Smooth muscle cell (in vitro differentiated cells): ENCODE measurements around the gene BGLAP. TPM values are rescaled to one million over a fixed set of nuclear protein-coding genes. Genes with fewer than 3 reads are reported as not detected.
"Not testable (repeated sequence)": the region's sequence is repeated elsewhere in the genome, so short reads cannot be mapped to it uniquely, and the experiment has no call there.

Experiments used
- DNase-seq: peaks from one replicate; lab custom pipeline; 2025; ENCODE audit not compliant: unreplicated experiment; lab: John Stamatoyannopoulos, UW
- H2AFZ ChIP-seq: fragments of 200-600 bp; sonication (generic); 2 replicates; pipeline ENCODE4 v1.6.0; 2016; ENCODE audit warnings: antibody characterized with exemption, low read depth, mild to moderate bottlenecking
- H3F3A ChIP-seq: fragments of 200-600 bp; sonication (generic); 2 replicates; pipeline ENCODE4 v1.6.0; 2017; ENCODE audit warnings: antibody characterized with exemption, low read depth
- H3K27ac ChIP-seq: fragments of 200-600 bp; sonication (generic); 2 replicates; pipeline ENCODE4 v1.5.1; 2016; ENCODE audit warnings: low read depth, mild to moderate bottlenecking
- H3K27me3 ChIP-seq: fragments of 200-600 bp; sonication (generic); 2 replicates; pipeline ENCODE4 v1.6.1; 2016; ENCODE audit warnings: low read depth, mild to moderate bottlenecking
- H3K36me3 ChIP-seq: fragments of 200-600 bp; sonication (generic); 2 replicates; pipeline ENCODE4 v1.5.1; 2016; ENCODE audit warnings: low read depth
- H3K4me1 ChIP-seq: fragments of 200-600 bp; sonication (generic); 2 replicates; pipeline ENCODE4 v1.5.1; 2016; ENCODE audit warnings: low read depth
- H3K4me2 ChIP-seq: fragments of 200-600 bp; sonication (generic); 2 replicates; pipeline ENCODE4 v1.6.0; 2016; ENCODE audit warnings: mild to moderate bottlenecking
- H3K4me3 ChIP-seq: fragments of 200-600 bp; sonication (generic); 2 replicates; pipeline ENCODE4 v1.5.1; 2016; ENCODE audit warnings: mild to moderate bottlenecking
- H3K79me2 ChIP-seq: fragments of 200-600 bp; sonication (generic); 2 replicates; pipeline ENCODE4 v1.6.0; 2016; ENCODE audit warnings: low read depth, mild to moderate bottlenecking
- H3K9ac ChIP-seq: fragments of 200-600 bp; sonication (generic); 2 replicates; pipeline ENCODE4 v1.6.0; 2016; ENCODE audit warnings: low read depth
- H3K9me3 ChIP-seq: fragments of 200-600 bp; sonication (generic); replicated peaks from 2 replicates; pipeline ENCODE4 v1.5.1; 2016; ENCODE audit warnings: low read depth
- H4K20me1 ChIP-seq: fragments of 200-600 bp; sonication (generic); 2 replicates; pipeline ENCODE4 v1.6.0; 2016; ENCODE audit warnings: low read depth
- CTCF ChIP-seq: fragments of 200-600 bp; sonication (generic); IDR thresholded peaks from 2 replicates; pipeline ENCODE4 v1.5.1; 2017; ENCODE audit warnings: borderline replicate concordance, mild to moderate bottlenecking, antibody characterized with exemption; ENCODE audit not compliant: insufficient read depth, poor library complexity, severe bottlenecking
- WGBS: methylation state at CpG from one replicate; pipeline ENCODE4 v1.1.7; 2016; ENCODE audit warnings: low lambda C conversion rate; 5-methylcytosine and 5-hydroxymethylcytosine counted together
- polyA plus RNA-seq: library from polyadenylated mRNA; unstranded; fragments of >200 nt; fragmentation: Nextera tagmentation; extraction: Ambion mirVana; gene quantifications from 2 replicates; pipeline ENCODE4 v1.2.1, GENCODE V29; 2016
- total RNA-seq: library from RNA; depleted of rRNA; stranded (reverse); fragments of >200 nt; gene quantifications from 2 replicates; pipeline ENCODE4 v1.2.3, GENCODE V29; 2014

BGLAP gene
- total and polyA plus RNA-seq, 2 experiments from 2014 or later: 0.62 to 0.63 TPM

- DNase-seq: no peak
- Histone ChIP-seq H3K27me3 (no peaks in the 10 kb centered on the region), H4K20me1 (no peaks in the 10 kb centered on the region), H3K9me3 (no peaks in the 10 kb centered on the region), H3K9ac (peak overlapping the region; percentile 98), H3F3A (peaks cover 14% of the 10 kb centered on the region), H3K4me1 (peaks cover 10% of the 10 kb centered on the region), H3K36me3 (no peaks in the 10 kb centered on the region), H3K27ac (peak overlapping the region; percentile 97), H3K79me2 (peaks cover 38% of the 10 kb centered on the region), H3K4me3 (peak overlapping the region; percentile 72), H3K4me2 (peak overlapping the region; percentile 95), H2AFZ (peak overlapping the region; percentile 92)
- TF ChIP-seq CTCF: no peak
- WGBS: 30% methylated on average over 11 of the region's 11 CpGs
These were observed 28.4 kb upstream of the BGLAP start for GRCh38 chr1:156213644-156213966.

DNA sequence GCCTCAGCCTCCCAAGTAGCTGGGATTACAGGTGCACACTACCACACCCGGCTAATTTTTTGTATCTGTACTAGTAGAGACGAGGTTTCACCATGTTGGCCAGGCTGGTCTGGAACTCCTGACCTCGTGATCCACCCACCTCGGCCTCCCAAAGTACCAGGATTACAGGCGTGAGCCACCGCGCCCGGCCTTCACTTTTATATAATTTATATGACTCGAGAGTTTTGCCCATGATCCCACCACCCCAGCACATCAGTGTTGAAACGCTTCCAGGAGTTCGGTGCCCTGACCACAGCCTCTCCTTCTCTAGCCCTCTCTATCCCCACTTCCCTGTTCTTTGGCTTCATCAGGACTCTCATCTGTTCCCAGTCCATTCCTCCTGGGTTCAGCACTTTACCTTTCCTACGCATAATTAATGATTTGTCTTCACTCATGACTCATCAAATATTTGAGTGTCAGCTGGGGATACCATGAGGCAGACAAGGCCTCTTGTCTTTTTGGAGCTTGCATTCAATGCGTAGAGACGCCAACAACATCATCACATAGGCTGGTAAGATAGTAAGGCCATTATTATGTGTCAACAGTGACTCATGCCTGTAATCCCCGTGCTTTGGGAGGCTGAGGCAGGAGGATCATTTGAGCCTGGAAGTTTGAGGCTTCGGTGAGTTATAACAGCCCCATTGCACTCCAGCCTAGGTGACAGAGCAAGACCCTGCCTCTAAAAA lies 27.8 kb upstream of the BGLAP start:
- Histone ChIP-seq H3K4me3 (peak overlapping the region; percentile 72), H2AFZ (no peak overlapping the region), H3K79me2 (peaks cover 39% of the 10 kb centered on the region), H3K4me2 (peak overlapping the region; percentile 95), H3K27me3 (no peaks in the 10 kb centered on the region), H3K27ac (peak overlapping the region; percentile 97), H3K9me3 (no peaks in the 10 kb centered on the region), H3K9ac (peak overlapping the region; percentile 98), H3F3A (peaks cover 14% of the 10 kb centered on the region), H3K4me1 (peaks cover 10% of the 10 kb centered on the region), H3K36me3 (no peaks in the 10 kb centered on the region), H4K20me1 (no peaks in the 10 kb centered on the region)
- TF ChIP-seq CTCF: no peak
- no peak for DNase-seq
- WGBS: 87% methylated on average over 16 of the region's 16 CpGs

DNA sequence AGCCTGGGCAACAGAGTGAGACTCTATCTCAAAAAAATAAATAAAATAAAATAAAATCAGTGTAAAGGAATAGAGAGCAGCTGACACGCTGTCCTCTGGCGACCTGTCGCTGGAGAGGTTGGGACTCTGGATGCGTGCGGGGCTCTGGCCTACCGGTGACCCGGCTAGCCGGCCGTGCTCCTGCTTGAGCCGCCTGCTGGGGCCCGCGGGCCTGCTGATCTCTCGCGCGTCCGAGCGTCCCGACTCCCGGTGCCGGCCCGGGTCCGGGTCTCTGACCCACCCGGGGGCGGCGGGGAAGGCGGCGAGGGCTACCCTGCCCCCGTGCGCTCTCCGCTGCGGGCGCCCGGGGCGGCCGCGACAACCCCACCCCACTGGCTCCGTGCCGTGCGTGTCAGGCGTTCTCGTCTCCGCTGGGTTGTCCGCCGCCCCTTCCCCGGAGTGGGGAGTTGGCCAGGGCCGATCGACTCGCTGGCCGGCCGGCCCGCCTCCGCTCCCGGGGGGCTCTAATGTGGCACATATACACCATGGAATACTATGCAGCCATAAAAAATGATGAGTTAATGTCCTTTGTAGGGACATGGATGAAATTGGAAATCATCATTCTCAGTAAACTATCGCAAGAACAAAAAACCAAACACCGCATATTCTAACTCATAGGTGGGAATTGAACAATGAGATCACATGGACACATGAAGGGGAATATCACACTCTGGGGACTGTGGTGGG lies 25.5 kb upstream of the BGLAP start:
- H3K9ac ChIP-seq, H3K4me3 ChIP-seq, H4K20me1 ChIP-seq, H3K27me3 ChIP-seq, H3F3A ChIP-seq, H3K36me3 ChIP-seq, H3K9me3 ChIP-seq, H3K27ac ChIP-seq, DNase-seq, H2AFZ ChIP-seq, H3K4me2 ChIP-seq: not testable (repeated sequence)
- H3K79me2 ChIP-seq: peaks cover 39% of the 10 kb centered on the region
- peaks cover 10% of the 10 kb centered on the region for H3K4me1 ChIP-seq
- 97% methylated on average over 29 of the region's 55 CpGs for WGBS

GRCh38 chr1:156217871-156218270 lies 24.1 kb upstream of the BGLAP start:
- Histone ChIP-seq H4K20me1 (no peaks in the 10 kb centered on the region), H3K9me3 (no peaks in the 10 kb centered on the region), H3K4me2 (no peak overlapping the region), H3F3A (no peaks in the 10 kb centered on the region), H3K4me1 (peaks cover 6% of the 10 kb centered on the region), H3K36me3 (no peaks in the 10 kb centered on the region), H3K9ac (no peak overlapping the region), H3K27ac (no peak overlapping the region), H3K27me3 (no peaks in the 10 kb centered on the region), H3K4me3 (no peak overlapping the region), H3K79me2 (peaks cover 39% of the 10 kb centered on the region), H2AFZ (no peak overlapping the region)
- DNase-seq: no peak
- 92% methylated on average over 2 of the region's 2 CpGs for WGBS
- no peak for TF ChIP-seq CTCF
